Neural progenitor cell (in vitro differentiated cells): ENCODE data around the gene CDH1. TPM values are rescaled to one million over a fixed set of nuclear protein-coding genes. Genes with fewer than 3 reads are reported as not detected.

Experiments used
- DNase-seq: peaks from one replicate; pipeline ENCODE4 v3.0.0-alpha.2; 2016; ENCODE audit warnings: low spot score
- H2AFZ ChIP-seq: fragments of 200-600 bp; sonication (generic); replicated peaks from 2 replicates; pipeline ENCODE4 v1.6.1; 2016; ENCODE audit warnings: antibody characterized with exemption
- H3F3A ChIP-seq: fragments of 200-600 bp; sonication (generic); 2 replicates; pipeline ENCODE4 v1.6.1; 2016; ENCODE audit warnings: antibody characterized with exemption, low read depth
- H3K27ac ChIP-seq: fragments of 200-600 bp; sonication (generic); 2 replicates; pipeline ENCODE4 v1.5.1; 2016; ENCODE audit warnings: mild to moderate bottlenecking
- H3K27me3 ChIP-seq: fragments of 200-600 bp; sonication (generic); 2 replicates; pipeline ENCODE4 v1.6.1; 2016; ENCODE audit warnings: mild to moderate bottlenecking, moderate library complexity
- H3K36me3 ChIP-seq: fragments of 200-600 bp; sonication (generic); 2 replicates; pipeline ENCODE4 v1.5.1; 2016
- H3K4me1 ChIP-seq: fragments of 200-600 bp; sonication (generic); 2 replicates; pipeline ENCODE4 v1.6.1; 2016; ENCODE audit warnings: mixed run types
- H3K4me2 ChIP-seq: fragments of 200-600 bp; sonication (generic); 2 replicates; pipeline ENCODE4 v1.6.1; 2016
- H3K4me3 ChIP-seq: fragments of 200-600 bp; sonication (generic); 2 replicates; pipeline ENCODE4 v1.5.1; 2016
- H3K79me2 ChIP-seq: fragments of 200-600 bp; sonication (generic); 2 replicates; pipeline ENCODE4 v1.6.1; 2016; ENCODE audit warnings: low read depth
- H3K9ac ChIP-seq: fragments of 200-600 bp; sonication (generic); 2 replicates; pipeline ENCODE4 v1.6.1; 2016
- H3K9me3 ChIP-seq: fragments of 200-600 bp; sonication (generic); 2 replicates; pipeline ENCODE4 v1.5.1; 2016; ENCODE audit warnings: low read depth
- H4K20me1 ChIP-seq: fragments of 200-600 bp; sonication (generic); 2 replicates; pipeline ENCODE4 v1.6.1; 2016; ENCODE audit warnings: low read depth
- H3K27ac Mint-ChIP-seq: 3 replicates; pipeline ENCODE4 v1.8.0; 2021; ENCODE audit warnings: mixed read lengths
- H3K27me3 Mint-ChIP-seq: 2 replicates; pipeline ENCODE4 v1.8.0; 2022; ENCODE audit warnings: low read depth, mild to moderate bottlenecking, inconsistent platforms, moderate library complexity, mixed read lengths; ENCODE audit not compliant: insufficient read depth
- H3K36me3 Mint-ChIP-seq: 3 replicates; pipeline ENCODE4 v1.8.0; 2021; ENCODE audit warnings: mixed read lengths
- H3K4me1 Mint-ChIP-seq: 3 replicates; pipeline ENCODE4 v1.8.0; 2021; ENCODE audit warnings: mixed read lengths
- H3K4me3 Mint-ChIP-seq: 3 replicates; pipeline ENCODE4 v1.8.0; 2021; ENCODE audit warnings: mild to moderate bottlenecking, moderate library complexity, mixed read lengths
- H3K9me3 Mint-ChIP-seq: 3 replicates; pipeline ENCODE4 v1.8.0; 2020; ENCODE audit warnings: mixed read lengths
- EZH2 ChIP-seq: fragments of 200-600 bp; sonication (generic); IDR thresholded peaks from 2 replicates; pipeline ENCODE4 v1.6.1; 2017; ENCODE audit warnings: antibody characterized with exemption, mild to moderate bottlenecking, moderate library complexity
- EZH2phosphoT487 ChIP-seq: fragments of 200-600 bp; sonication (generic); IDR thresholded peaks from 2 replicates; pipeline ENCODE4 v1.6.1; 2017; ENCODE audit warnings: antibody characterized with exemption
- total RNA-seq: library from RNA; depleted of rRNA; stranded (reverse); fragments of >200 nt; gene quantifications from 2 replicates; pipeline ENCODE4 v1.2.3, GENCODE V29; 2015; ENCODE audit warnings: low replicate concordance
- TF ChIP-seq, protein P1 (sequence below): fragments of 200-600 bp; sonication (generic); IDR thresholded peaks from 2 replicates; pipeline ENCODE4 v1.5.1; 2017; ENCODE audit warnings: antibody characterized with exemption, mild to moderate bottlenecking

CDH1 gene
- total RNA-seq, 1 donor from 2014 or later = 3.3 TPM

DNA sequence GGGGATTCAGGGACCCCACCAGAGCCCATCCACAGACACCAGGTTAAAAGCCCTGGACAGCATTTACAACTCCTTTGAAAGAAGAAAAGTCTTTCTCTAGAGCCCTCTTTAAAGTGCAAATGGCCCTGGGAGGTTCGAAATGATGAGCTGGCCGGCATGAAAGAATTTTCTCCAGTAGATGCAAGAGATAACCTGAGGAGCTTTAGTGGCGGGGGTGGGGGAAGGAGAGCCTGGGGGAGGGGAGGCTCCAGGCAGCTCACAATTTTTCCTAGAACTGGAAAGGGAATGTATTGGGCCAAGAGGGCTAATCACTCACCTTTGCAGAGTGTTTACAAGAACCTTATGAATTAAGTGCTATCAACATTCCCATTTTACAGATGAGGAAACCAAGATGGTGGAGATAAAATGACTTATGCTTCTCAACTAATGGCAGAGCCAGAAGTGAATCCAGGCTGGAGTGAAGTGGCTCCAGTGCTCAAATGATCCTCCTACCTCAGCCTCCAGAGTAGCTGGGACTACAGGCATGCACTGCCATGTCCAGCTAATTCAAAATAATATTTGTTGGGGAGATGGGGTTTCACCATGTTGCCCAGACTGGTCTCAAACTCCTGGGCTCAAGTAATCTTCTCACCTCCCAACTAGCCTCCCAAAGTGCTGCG, 4.2 kb upstream of the CDH1 start:
- peaks cover 6% of the 10 kb centered on the region for H3F3A ChIP-seq
- no peaks in the 10 kb centered on the region for H4K20me1 ChIP-seq
- TF ChIP-seq EZH2phosphoT487 (no peak), EZH2 (no peak)
- TF ChIP-seq, protein P1, sequence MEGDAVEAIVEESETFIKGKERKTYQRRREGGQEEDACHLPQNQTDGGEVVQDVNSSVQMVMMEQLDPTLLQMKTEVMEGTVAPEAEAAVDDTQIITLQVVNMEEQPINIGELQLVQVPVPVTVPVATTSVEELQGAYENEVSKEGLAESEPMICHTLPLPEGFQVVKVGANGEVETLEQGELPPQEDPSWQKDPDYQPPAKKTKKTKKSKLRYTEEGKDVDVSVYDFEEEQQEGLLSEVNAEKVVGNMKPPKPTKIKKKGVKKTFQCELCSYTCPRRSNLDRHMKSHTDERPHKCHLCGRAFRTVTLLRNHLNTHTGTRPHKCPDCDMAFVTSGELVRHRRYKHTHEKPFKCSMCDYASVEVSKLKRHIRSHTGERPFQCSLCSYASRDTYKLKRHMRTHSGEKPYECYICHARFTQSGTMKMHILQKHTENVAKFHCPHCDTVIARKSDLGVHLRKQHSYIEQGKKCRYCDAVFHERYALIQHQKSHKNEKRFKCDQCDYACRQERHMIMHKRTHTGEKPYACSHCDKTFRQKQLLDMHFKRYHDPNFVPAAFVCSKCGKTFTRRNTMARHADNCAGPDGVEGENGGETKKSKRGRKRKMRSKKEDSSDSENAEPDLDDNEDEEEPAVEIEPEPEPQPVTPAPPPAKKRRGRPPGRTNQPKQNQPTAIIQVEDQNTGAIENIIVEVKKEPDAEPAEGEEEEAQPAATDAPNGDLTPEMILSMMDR = no peak
- H3K9ac ChIP-seq = no peak overlapping the region
- H3K36me3 Mint-ChIP-seq = no peaks in the 10 kb centered on the region
- H3K27me3 Mint-ChIP-seq = peaks cover 32% of the 10 kb centered on the region
- peaks cover 2% of the 10 kb centered on the region for H3K9me3 Mint-ChIP-seq
- peaks cover 21% of the 10 kb centered on the region for H3K27me3 ChIP-seq
- H3K9me3 ChIP-seq = no peaks in the 10 kb centered on the region
- H3K4me3 Mint-ChIP-seq = no peak overlapping the region
- DNase-seq = no peak
- H3K4me1 ChIP-seq = peaks cover 13% of the 10 kb centered on the region
- H2AFZ ChIP-seq = peak overlapping the region; percentile 53
- no peak overlapping the region for H3K27ac Mint-ChIP-seq
- H3K4me2 ChIP-seq = no peak overlapping the region
- peaks cover 6% of the 10 kb centered on the region for H3K4me1 Mint-ChIP-seq
- H3K79me2 ChIP-seq = no peaks in the 10 kb centered on the region
- H3K36me3 ChIP-seq = no peaks in the 10 kb centered on the region
- H3K27ac ChIP-seq = no peak overlapping the region
- no peak overlapping the region for H3K4me3 ChIP-seq

DNA sequence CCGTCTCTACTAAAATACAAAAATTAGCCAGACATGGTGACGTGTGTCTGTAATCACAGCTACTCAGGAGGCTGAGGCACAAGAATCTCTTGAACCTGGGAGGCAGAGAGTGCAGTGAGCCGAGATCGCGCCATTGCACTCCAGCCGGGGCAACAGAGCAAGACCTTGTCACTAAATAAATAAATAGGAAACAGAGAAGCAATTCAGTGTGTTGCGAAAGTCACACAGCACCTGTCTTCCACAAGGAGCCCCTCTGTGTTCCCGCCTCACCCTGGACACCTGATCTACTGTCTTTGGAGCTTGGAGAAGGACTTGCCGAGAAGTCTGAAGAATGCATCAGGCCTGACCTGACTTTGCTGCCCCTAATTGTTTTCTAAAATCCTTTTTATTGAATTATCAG, 3.5 kb upstream of the CDH1 start:
- peaks cover 7% of the 10 kb centered on the region for H3K4me1 Mint-ChIP-seq
- peaks cover 6% of the 10 kb centered on the region for H3F3A ChIP-seq
- no peaks in the 10 kb centered on the region for H3K79me2 ChIP-seq
- no peak for DNase-seq
- no peak overlapping the region for H3K4me2 ChIP-seq
- peaks cover 2% of the 10 kb centered on the region for H3K9me3 Mint-ChIP-seq
- no peak overlapping the region for H3K27ac ChIP-seq
- H3K4me3 Mint-ChIP-seq = no peak overlapping the region
- H3K36me3 ChIP-seq = no peaks in the 10 kb centered on the region
- H3K4me1 ChIP-seq = peaks cover 13% of the 10 kb centered on the region
- no peak overlapping the region for H2AFZ ChIP-seq
- H3K36me3 Mint-ChIP-seq = no peaks in the 10 kb centered on the region
- H3K27ac Mint-ChIP-seq = no peak overlapping the region
- H3K9me3 ChIP-seq = no peaks in the 10 kb centered on the region
- H3K9ac ChIP-seq = no peak overlapping the region
- H3K4me3 ChIP-seq = no peak overlapping the region
- TF ChIP-seq EZH2phosphoT487 (no peak), EZH2 (no peak)
- TF ChIP-seq, protein P1 = no peak
- peaks cover 35% of the 10 kb centered on the region for H3K27me3 Mint-ChIP-seq
- H3K27me3 ChIP-seq = peaks cover 28% of the 10 kb centered on the region
- H4K20me1 ChIP-seq = no peaks in the 10 kb centered on the region

DNA sequence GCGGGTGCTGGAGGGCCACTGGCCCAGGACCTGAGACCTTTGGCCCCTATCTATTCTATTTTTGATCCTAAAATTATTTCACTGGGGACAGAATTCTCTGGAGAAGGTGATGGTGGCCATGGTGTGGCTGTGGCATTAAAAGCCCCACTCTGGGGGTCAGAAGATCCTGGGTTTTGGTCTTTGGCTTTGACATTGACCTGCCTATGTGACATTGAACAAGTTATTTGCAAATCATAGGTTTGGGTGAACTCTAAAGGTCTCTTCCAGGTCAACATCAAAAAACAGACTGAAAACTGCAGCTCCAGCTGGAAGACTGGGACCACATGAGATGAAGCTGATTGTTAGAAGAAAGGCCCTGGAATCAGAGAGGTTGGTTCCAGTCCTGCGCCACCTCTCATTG, 2.3 kb upstream of the CDH1 start:
- no peak for DNase-seq
- Mint-ChIP-seq H3K27me3 (peaks cover 37% of the 10 kb centered on the region), H3K4me3 (no peak overlapping the region)

More for the DNA sequence above, 2.3 kb upstream of the CDH1 start:
- H2AFZ ChIP-seq = no peak overlapping the region
- H3K27ac ChIP-seq = no peak overlapping the region
- Mint-ChIP-seq H3K4me1 (peaks cover 8% of the 10 kb centered on the region), H3K36me3 (no peaks in the 10 kb centered on the region), H3K27ac (no peak overlapping the region), H3K9me3 (peaks cover 2% of the 10 kb centered on the region)
- no peak overlapping the region for H3K9ac ChIP-seq
- H4K20me1 ChIP-seq = no peaks in the 10 kb centered on the region
- H3K4me3 ChIP-seq = no peak overlapping the region
- no peaks in the 10 kb centered on the region for H3K79me2 ChIP-seq
- H3K36me3 ChIP-seq = no peaks in the 10 kb centered on the region
- TF ChIP-seq, protein P1 = no peak
- TF ChIP-seq EZH2phosphoT487 (no peak), EZH2 (no peak)
- peaks cover 29% of the 10 kb centered on the region for H3K27me3 ChIP-seq
- no peak overlapping the region for H3K4me2 ChIP-seq
- H3F3A ChIP-seq = peaks cover 7% of the 10 kb centered on the region
- peaks cover 13% of the 10 kb centered on the region for H3K4me1 ChIP-seq
- no peaks in the 10 kb centered on the region for H3K9me3 ChIP-seq
